Stimulated activated CD4-positive, alpha-beta T cell treated with anti-CD3 and anti-CD28 coated beads, Interleukin-1b, Interleukin-23, amount 100 ng/mL, for 24 hours (primary cell): ENCODE results near the gene AP2A2.

Source experiments
- DNase-seq, 4 experiments: peaks; one replicate each; pipeline ENCODE4 v3.0.0-alpha.2; 2020; ENCODE audit warnings: low read depth in 4 of 4, low spot score in 1 of 4

The AP2A2 gene

DNA sequence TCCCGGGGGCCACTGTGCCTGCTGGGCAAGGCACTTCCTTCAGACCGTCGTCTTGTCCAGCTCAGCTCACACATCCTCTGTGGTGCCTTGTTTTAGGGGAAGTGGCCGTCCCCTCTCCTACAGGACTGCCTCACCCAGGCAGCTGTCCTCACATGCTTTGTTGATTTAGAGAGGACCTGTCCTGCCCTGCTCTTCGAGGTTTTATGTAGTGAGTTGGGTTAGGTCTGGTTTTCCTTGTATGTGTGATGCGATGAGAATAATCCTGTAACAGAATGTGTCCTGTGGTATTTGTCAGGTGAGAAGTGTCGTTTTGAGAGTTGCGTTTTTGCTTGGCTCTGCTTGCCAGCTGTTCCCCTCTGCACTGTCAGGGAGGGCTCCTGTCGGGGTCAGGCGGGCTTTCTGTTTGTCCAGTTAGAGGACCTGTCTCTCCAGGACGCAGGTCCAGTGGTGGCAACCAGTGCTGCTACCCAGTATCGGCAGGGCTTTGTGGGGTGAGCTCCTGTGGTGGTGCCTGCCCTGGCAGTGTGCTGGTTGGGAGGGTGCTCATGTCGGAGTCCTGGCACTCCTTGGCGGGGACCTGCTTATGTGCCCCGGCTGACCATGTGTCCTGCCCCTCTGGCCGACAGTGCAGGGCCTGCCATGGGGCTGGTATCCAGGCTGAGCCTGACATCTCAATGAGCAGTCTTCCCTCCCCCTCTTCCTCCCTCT lies 69.5 kb downstream of the AP2A2 start:
- DNase-seq, result no peak

- DNase-seq, result no peak
Observed at GRCh38 chr11:995752-996420, 70.2 kb downstream of the AP2A2 start.

- no peak for DNase-seq
Observed at GRCh38 chr11:996681-997080, 71.0 kb downstream of the AP2A2 start.

DNA sequence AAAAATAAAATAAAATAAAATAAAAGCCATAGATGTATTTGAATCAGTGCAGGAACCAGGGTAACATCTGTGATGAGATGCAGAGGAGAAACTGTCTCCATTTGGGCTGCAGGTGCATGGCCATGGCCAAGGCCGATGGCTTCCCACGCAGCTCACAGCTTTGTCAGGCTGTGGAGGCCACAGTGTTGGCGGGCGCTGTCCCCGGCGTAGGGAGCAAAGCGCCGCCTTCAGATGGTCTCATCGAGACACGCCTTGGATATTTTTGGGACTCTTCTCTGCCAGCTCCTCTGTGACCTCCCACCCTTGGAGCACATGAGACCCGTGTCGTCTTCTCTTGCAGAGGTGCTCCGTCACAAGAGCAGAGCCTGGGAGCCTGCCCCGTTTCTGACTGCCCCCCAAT lies 72.2 kb downstream of the AP2A2 start:
- no peak for DNase-seq

GRCh38 chr11:999009-999408 lies 73.3 kb downstream of the AP2A2 start:
- no peak for DNase-seq

DNA sequence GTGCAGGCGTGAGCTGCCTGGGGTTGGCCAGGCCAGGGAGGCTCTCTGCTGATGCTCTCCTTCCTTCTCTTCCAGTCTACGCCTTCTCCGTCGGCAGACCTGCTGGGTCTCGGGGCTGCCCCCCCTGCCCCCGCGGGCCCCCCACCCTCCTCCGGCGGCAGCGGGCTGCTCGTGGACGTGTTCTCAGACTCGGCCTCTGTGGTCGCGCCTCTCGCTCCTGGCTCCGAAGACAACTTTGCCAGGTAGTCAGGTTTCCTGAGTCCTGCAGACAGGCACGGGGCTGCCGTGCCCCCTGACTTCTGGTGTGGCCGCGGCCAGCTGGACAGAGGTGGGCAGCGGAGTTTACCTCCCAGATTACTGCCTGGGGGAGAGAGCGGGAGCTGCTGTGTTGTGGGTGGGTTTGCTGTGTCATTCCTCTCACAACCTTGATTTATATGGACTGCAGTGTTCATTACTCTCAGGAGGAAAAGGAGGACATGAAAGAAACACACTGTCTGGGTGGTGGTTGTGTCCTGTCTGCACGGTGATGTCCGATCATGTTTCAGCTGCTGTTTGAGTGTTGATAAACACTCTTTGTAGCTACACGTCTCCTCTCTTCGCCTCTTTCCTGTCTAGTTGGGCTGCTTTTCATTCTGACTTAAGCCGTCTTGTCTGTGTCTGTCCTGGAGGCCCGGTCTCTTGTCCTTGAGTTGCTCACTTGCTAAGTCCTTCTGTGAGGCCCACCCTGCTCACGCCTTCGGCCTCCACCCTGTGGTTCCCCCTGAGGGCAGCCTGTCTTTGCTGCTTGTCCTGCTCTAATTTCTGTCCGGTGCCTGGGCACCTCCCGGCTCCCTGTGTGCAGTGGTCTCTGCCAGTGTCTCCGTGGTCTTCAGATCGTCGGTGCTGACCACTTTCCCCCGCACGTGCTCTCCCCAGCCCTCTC lies 74.9 kb downstream of the AP2A2 start:
- no peak for DNase-seq

- DNase-seq, result no peak
Observed at GRCh38 chr11:1001617-1002405, 76.1 kb downstream of the AP2A2 start.

GRCh38 chr11:1002406-1002984 lies 76.8 kb downstream of the AP2A2 start:
- DNase-seq, result no peak

DNA sequence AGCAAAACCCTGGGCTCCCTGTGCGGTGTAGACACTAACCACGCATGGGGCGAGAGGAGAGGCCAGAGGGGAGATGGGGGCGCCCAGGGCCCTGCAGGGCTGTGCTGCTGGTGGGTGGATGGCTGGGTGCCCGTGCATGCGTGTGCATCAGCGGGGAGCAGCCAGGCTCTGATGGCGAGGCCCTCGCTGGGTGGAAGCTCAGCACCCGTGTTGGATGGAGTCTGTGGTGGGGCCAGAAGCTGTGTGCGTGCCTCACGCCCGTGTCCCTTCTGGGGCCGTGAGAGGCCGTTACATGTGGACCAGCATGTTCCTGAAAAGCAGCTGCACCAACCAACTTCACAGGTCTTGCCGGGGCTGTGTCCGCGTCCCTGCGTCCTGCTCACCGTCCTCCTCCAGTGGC lies 77.5 kb downstream of the AP2A2 start:
- no peak for DNase-seq

DNA sequence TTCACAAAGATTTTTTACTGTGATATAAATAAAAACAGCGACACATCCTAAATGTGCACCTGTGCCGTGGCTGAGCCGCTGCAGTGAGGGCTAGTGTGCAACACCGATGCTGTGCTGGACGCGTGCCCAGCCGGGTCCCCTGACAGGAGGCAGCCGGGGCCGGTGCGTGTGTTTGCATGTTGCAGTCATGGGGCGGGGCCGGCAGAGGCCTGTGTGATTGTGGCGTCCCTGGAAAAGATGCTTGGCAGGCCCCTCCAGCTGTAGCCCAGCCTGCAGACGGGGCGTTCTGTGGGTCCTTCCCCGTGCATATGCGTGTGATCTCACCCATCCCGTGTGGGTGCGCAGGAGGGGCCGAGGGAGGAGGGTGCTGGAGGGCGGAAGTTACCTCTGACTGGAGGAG lies 80.3 kb downstream of the AP2A2 start:
- no peak for DNase-seq

GRCh38 chr11:1006762-1007161 lies 81.1 kb downstream of the AP2A2 start:
- DNase-seq, result no peak

GRCh38 chr11:1007279-1007678 lies 81.6 kb downstream of the AP2A2 start:
- DNase-seq, result no peak

DNA sequence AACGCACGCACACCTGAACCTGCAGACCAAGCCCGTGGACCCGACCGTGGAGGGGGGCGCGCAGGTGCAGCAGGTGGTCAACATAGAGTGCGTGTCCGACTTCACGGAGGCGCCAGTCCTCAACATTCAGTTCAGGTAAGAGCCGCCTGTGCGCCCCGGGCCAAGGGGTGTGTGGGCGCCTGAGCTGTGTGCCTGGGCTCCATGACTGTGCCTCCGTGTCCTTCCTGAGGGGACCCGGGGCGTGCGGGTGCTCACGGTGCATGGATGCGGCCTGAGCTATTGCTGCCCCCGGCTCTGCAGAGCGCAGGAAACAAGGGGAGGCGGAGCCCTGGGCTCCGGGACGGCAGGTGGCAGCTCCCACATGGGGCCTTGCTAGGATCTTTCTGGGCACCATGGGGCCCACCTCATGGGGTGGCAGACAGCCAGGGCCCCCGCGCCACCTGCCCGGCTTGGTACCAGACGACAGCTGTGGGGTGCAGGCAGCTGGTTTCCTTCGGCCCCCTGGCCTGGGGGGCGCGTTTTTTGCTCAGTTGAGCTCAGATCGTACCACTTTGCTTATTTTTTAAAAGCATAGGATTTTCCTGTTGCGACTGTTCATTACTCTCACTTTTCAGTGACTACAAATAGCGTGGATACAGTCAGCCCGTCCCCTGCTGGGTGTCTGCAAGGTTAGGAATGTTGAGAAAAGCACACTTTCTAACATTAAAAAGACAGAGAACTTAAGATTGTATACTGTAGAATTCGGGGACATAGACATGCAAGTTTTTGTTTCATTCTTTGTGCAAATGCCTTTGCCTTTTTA lies 82.5 kb downstream of the AP2A2 start:
- DNase-seq, result no peak

- DNase-seq, result no peak
Observed at GRCh38 chr11:1008803-1009145, 83.1 kb downstream of the AP2A2 start.

DNA sequence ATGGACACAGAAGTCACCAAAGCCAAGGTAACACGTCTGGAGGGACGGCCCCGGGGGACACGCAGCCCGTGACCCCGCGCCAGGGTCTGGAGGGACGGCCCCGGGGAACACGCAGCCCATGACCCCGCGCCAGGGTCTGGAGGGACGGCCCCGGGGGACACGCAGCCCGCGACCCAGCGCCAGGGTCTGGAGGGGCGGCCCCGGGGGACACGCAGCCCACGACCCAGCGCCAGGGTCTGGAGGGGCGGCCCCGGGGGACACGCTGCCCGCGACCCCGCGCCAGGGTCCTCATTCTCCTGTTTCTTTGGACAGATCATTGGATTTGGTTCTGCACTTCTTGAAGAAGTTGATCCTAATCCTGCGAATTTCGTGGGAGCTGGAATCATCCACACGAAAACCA lies 83.7 kb downstream of the AP2A2 start:
- no peak for DNase-seq

- no peak for DNase-seq
Observed at GRCh38 chr11:1009991-1010390, 84.3 kb downstream of the AP2A2 start.

DNA sequence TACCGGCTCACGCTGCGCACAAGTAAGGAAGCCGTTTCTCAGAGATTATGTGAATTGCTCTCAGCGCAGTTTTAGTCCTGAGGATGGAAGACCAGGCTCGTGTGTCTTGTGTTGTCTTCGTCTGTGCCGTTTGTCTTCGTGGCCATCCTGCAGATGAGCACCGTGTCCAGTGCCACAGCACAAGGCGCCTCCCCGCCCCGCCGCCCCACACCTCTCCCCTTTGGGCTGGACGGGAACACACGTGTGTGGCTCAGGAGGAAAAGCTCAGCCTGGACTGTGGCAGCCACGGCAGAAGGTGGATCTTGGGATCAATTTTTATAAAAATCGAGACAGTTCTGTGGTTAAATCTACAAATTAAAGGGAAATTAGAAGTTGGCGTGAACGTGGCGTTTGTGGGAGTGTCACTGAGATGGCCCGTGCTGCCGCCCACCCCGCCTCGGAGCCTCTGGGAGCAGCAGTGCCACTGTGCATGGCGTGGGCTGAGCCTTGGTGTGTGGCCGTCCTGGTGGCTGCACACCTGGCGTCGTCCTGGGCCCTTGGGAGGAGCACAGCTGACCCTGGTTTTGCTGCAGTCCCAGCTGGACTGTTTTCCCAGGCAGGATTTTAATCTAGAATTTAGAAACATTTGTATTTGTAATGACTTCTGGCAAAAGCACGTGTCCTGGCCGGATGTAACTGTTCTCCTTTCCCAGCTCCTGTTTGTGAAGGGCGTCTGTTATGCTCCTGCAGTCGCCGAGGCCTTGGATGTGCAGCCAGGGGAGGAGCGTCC lies 85.1 kb downstream of the AP2A2 start:
- no peak for DNase-seq

DNA sequence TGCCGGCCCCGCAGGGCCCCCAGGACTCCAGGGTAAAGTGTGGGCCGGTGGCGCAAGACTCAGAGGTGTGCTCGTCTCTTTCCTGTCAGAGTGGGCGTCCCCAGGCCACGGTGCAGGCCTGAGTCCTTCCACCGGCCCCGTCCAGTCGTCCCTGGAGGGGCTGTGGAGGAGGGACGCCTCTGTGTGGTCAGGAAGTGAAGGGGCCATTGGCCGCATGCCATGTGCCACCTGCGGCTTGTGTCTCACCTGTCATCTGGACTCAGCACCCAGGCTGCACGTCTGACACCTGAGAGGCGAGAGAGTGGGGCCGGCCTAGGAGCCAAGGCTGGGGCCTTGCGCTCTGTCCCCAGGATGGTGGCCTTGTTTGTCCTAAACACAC lies 85.6 kb downstream of the AP2A2 start:
- DNase-seq, result no peak

GRCh38 chr11:1012291-1012690 lies 86.6 kb downstream of the AP2A2 start:
- no peak for DNase-seq
